Vagina (tissue), 2 donors: ENCODE results near the gene KDM3B.

ENCODE experiments used
- POLR2A ChIP-seq, 2 donors: fragments of 450-650 bp; IDR thresholded peaks; one replicate each; pipeline ENCODE4 v1.6.1; 2017; ENCODE audit warnings: antibody characterized with exemption in 2 of 2, mild to moderate bottlenecking in 2 of 2, moderate library complexity in 2 of 2
- POLR2AphosphoS5 ChIP-seq, 2 donors: sonication (generic); formaldehyde crosslinking; IDR thresholded peaks; one replicate each; pipeline ENCODE4 v1.9.0; 2017; ENCODE audit warnings: antibody characterized with exemption in 2 of 2, mild to moderate bottlenecking in 2 of 2, low read depth in 1 of 2; ENCODE audit not compliant: insufficient read depth in 1 of 2
- TF ChIP-seq, protein P1 (sequence below), 3 experiments: fragments of 450-650 bp in 2 of 3; fragments of 200-600 bp in 1 of 3; sonication (generic) in 1 of 3; IDR thresholded peaks; one replicate each; pipeline ENCODE4 v1.5.1; 2017 to 2019; ENCODE audit warnings: antibody characterized with exemption in 3 of 3, mild to moderate bottlenecking in 2 of 3, moderate library complexity in 2 of 3

DNA sequence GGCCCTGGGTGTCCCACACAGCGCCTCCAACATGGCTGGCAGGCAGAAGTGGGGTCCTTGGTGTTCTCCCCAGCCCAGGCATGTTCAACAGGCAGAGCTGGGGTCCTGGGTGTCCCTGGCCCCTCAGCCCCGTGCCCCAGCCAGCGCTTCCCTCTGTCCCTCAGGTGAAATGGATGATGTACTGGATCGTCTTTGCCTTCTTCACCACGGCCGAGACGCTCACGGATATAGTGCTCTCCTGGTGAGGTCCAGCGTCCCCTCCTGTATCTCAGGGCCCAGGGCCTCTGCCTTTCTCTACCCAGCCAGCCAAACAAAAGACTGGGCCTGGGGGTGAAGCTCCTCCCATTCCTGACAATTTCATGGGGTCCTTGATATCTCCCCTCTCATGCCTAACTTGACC lies 88.7 kb downstream of the KDM3B start:
- TF ChIP-seq, protein P1, sequence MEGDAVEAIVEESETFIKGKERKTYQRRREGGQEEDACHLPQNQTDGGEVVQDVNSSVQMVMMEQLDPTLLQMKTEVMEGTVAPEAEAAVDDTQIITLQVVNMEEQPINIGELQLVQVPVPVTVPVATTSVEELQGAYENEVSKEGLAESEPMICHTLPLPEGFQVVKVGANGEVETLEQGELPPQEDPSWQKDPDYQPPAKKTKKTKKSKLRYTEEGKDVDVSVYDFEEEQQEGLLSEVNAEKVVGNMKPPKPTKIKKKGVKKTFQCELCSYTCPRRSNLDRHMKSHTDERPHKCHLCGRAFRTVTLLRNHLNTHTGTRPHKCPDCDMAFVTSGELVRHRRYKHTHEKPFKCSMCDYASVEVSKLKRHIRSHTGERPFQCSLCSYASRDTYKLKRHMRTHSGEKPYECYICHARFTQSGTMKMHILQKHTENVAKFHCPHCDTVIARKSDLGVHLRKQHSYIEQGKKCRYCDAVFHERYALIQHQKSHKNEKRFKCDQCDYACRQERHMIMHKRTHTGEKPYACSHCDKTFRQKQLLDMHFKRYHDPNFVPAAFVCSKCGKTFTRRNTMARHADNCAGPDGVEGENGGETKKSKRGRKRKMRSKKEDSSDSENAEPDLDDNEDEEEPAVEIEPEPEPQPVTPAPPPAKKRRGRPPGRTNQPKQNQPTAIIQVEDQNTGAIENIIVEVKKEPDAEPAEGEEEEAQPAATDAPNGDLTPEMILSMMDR (IDR thresholded peaks at IDR 0.05) = no peak
- no peak for TF ChIP-seq POLR2AphosphoS5 (IDR thresholded peaks at IDR 0.05; ENCODE audit: insufficient read depth in 1 of 2, low read depth in 1 of 2)
- no peak for TF ChIP-seq POLR2A (IDR thresholded peaks at IDR 0.05)
